OCI-LY7 (cell line): ENCODE measurements around the gene LCOR. TPM values are rescaled to one million over a fixed set of nuclear protein-coding genes. Genes with fewer than 3 reads are reported as not detected.

Source experiments
- BruUV-seq: library from RNA; stranded (reverse); fragments of 400-500 nt; replicated peaks from 2 replicates; lab custom pipeline; 2021; lab: Mats Ljungman, UMichigan
- CTCF ChIA-PET: fragments of 300-600 bp; sonication (Branson Sonifier 250); formaldehyde crosslinking; loops from one replicate; lab custom pipeline; 2022; ENCODE audit warnings: antibody characterized with exemption; ENCODE audit not compliant: unreplicated experiment; lab: Charles Lee
- POLR2A ChIA-PET: fragments of 300-600 bp; sonication (Branson Sonifier 250); formaldehyde crosslinking; loops from one replicate; lab custom pipeline; 2022; ENCODE audit warnings: antibody characterized with exemption; lab: Charles Lee
- DNase-seq: peaks from one replicate; pipeline ENCODE4 v3.0.0-alpha.2; 2015; ENCODE audit warnings: low spot score
- H2AFZ ChIP-seq: fragments of 200-600 bp; sonication (generic), shearing (Covaris generic); 2 replicates; pipeline ENCODE4 v1.6.1; 2014; ENCODE audit warnings: mild to moderate bottlenecking, antibody characterized with exemption, low read length, moderate library complexity
- H3K27ac ChIP-seq: fragments of 200-600 bp; sonication (generic); 2 replicates; pipeline ENCODE4 v1.5.1; 2014; ENCODE audit warnings: mixed run types, low read depth, mild to moderate bottlenecking, moderate library complexity, low read length, inconsistent platforms; ENCODE audit not compliant: poor library complexity, severe bottlenecking
- H3K36me3 ChIP-seq: fragments of 200-600 bp; sonication (generic); 2 replicates; pipeline ENCODE4 v1.6.1; 2014; ENCODE audit warnings: mild to moderate bottlenecking, antibody characterized with exemption, low read length, moderate library complexity, mixed read lengths; ENCODE audit not compliant: insufficient read depth
- H3K4me1 ChIP-seq: fragments of 200-600 bp; sonication (generic); 2 replicates; pipeline ENCODE4 v1.5.1; 2014; ENCODE audit warnings: mild to moderate bottlenecking, low read length; ENCODE audit not compliant: insufficient read depth, poor library complexity, severe bottlenecking
- H3K4me2 ChIP-seq: fragments of 200-600 bp; sonication (generic); 2 replicates; pipeline ENCODE4 v1.6.1; 2014; ENCODE audit warnings: mild to moderate bottlenecking, low read length
- H3K4me3 ChIP-seq: fragments of 200-600 bp; sonication (generic); 2 replicates; pipeline ENCODE4 v1.5.1; 2014; ENCODE audit warnings: mild to moderate bottlenecking, low read depth, low read length; ENCODE audit not compliant: poor library complexity, severe bottlenecking
- H3K79me2 ChIP-seq: fragments of 200-600 bp; sonication (generic); 2 replicates; pipeline ENCODE4 v1.6.1; 2016; ENCODE audit warnings: low read depth, mild to moderate bottlenecking, low read length, moderate library complexity, mixed read lengths; ENCODE audit not compliant: insufficient read depth
- H3K9me2 ChIP-seq: fragments of 200-600 bp; sonication (generic); 2 replicates; pipeline ENCODE4 v1.6.1; 2016; ENCODE audit warnings: mild to moderate bottlenecking, low read length, mixed read lengths; ENCODE audit not compliant: insufficient read depth
- H3K9me3 ChIP-seq: fragments of 200-600 bp; sonication (generic); 2 replicates; pipeline ENCODE4 v1.6.1; 2014; ENCODE audit warnings: mild to moderate bottlenecking, mixed run types, low read length, mixed read lengths
- H4K20me1 ChIP-seq: fragments of 200-600 bp; sonication (generic); 2 replicates; pipeline ENCODE4 v1.6.1; 2014; ENCODE audit warnings: mild to moderate bottlenecking, antibody characterized with exemption, low read length, moderate library complexity, mixed read lengths; ENCODE audit not compliant: insufficient read depth
- CTCF ChIP-seq: fragments of 200-600 bp; sonication (generic); conservative IDR thresholded peaks from 2 replicates; pipeline ENCODE4 v1.5.1; 2014; ENCODE audit warnings: mild to moderate bottlenecking, antibody characterized with exemption, low read length, moderate library complexity, mixed read lengths
- EZH2phosphoT487 ChIP-seq: fragments of 200-600 bp; sonication (generic); IDR thresholded peaks from 2 replicates; pipeline ENCODE4 v1.6.1; 2018; ENCODE audit warnings: low read depth, borderline replicate concordance, mild to moderate bottlenecking, mixed run types, antibody characterized with exemption, low read length, moderate library complexity, mixed read lengths
- intact Hi-C: fragments of 100-400 bp; cut with micrococcal nuclease; formaldehyde crosslinking; loops from one replicate; pipeline ENCODE4 v1.10.0; 2022; ENCODE audit not compliant: unreplicated experiment
- total RNA-seq, 2 experiments: library from RNA; depleted of rRNA in 1 of 2; stranded (reverse); fragments of >200 nt in 1 of 2; shearing (Covaris generic) in 1 of 2; gene quantifications; 2 replicates each; pipeline ENCODE4 v1.2.3, GENCODE V29; 2014 to 2022

Gene LCOR
- total RNA-seq, 2 experiments from 2014 or later: 17.1 to 58.4 TPM

GRCh38 chr10:96832721-96833219, 672 bp downstream of the LCOR start:
- CTCF ChIA-PET: interaction anchor here (0.6 kb wide), 1 partner anchor 69 kb away, joined by 3 read pairs; no protein-coding TSS in a partner anchor
- Histone ChIP-seq H3K9me3 (no peaks in the 10 kb centered on the region), H3K9me2 (no peaks in the 10 kb centered on the region), H3K4me2 (peak overlapping the region; percentile 96), H4K20me1 (peaks cover 13% of the 10 kb centered on the region), H2AFZ (no peak overlapping the region), H3K36me3 (peaks cover 37% of the 10 kb centered on the region), H3K79me2 (peaks cover 57% of the 10 kb centered on the region), H3K27ac (peak overlapping the region; percentile 86), H3K4me1 (peaks cover 54% of the 10 kb centered on the region), H3K4me3 (peak overlapping the region; percentile 95)
- TF ChIP-seq CTCF: 0 out of 2 replicates have a peak, but pooled peaks have one; percentile 21
- TF ChIP-seq EZH2phosphoT487: no peak
- no TSS peak for BruUV-seq
- DNase-seq: peak; percentile 88
- intact Hi-C loops: loop anchor here (5.0 kb wide), 5 partner anchors 45 to 560 kb away; partner anchors contain the start of genes BLNK and TM9SF3
- POLR2A ChIA-PET: interaction anchor here (1.2 to 1.7 kb wide), 5 partner anchors 43 to 76 kb away, joined by 3 to 13 read pairs (median 5); no protein-coding TSS in a partner anchor

GRCh38 chr10:96833220-96834001, 1.3 kb downstream of the LCOR start:
- H3K27ac ChIP-seq: peak overlapping the region; percentile 86
- TF ChIP-seq CTCF (no peak), EZH2phosphoT487 (no peak)
- peaks cover 63% of the 10 kb centered on the region for H3K79me2 ChIP-seq
- H3K4me1 ChIP-seq: peaks cover 54% of the 10 kb centered on the region
- no TSS peak for BruUV-seq
- ChIA-PET POLR2A (interaction anchor here (1.2 to 1.7 kb wide), 5 partner anchors 44 to 77 kb away, joined by 3 to 13 read pairs (median 5); no protein-coding TSS in a partner anchor), CTCF (no interaction called here)
- intact Hi-C loops: loop anchor here (5.0 kb wide), 5 partner anchors 46 to 561 kb away; partner anchors contain the start of genes BLNK and TM9SF3
- DNase-seq: peak; percentile 31
- H2AFZ ChIP-seq: no peak overlapping the region
- H3K9me2 ChIP-seq: no peaks in the 10 kb centered on the region
- peak overlapping the region; percentile 96 for H3K4me2 ChIP-seq
- peaks cover 15% of the 10 kb centered on the region for H4K20me1 ChIP-seq
- H3K36me3 ChIP-seq: peaks cover 43% of the 10 kb centered on the region
- H3K4me3 ChIP-seq: peak overlapping the region; percentile 95
- H3K9me3 ChIP-seq: no peaks in the 10 kb centered on the region
